ENCODE data around the gene PACRG.

The PACRG gene

DNA sequence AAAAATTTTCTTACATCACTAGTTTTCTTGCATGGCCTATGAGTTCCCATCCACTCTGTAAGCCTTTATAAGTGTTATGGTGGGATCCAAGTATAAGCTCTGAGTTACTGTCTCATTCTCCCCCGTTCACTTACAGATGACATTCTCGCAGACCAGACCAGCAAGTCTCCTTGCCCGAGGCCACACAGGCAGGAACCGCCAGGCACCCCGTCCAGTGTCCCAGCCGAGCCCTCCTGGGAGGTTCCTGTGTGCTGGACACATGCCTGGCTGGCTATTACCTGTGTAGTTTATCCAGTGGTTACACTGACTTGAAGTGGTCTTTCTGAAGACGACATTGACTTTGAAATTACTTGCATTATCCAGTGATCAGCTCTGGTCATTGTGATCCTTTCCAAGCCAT lies 451.9 kb downstream of the PACRG start:
- TF ChIP-seq RAD21 (IDR thresholded peaks at IDR 0.05; ENCODE audit: low read depth): no peak
- TF ChIP-seq EP300 (IDR thresholded peaks at IDR 0.05; ENCODE audit: borderline replicate concordance): no peak

DNA sequence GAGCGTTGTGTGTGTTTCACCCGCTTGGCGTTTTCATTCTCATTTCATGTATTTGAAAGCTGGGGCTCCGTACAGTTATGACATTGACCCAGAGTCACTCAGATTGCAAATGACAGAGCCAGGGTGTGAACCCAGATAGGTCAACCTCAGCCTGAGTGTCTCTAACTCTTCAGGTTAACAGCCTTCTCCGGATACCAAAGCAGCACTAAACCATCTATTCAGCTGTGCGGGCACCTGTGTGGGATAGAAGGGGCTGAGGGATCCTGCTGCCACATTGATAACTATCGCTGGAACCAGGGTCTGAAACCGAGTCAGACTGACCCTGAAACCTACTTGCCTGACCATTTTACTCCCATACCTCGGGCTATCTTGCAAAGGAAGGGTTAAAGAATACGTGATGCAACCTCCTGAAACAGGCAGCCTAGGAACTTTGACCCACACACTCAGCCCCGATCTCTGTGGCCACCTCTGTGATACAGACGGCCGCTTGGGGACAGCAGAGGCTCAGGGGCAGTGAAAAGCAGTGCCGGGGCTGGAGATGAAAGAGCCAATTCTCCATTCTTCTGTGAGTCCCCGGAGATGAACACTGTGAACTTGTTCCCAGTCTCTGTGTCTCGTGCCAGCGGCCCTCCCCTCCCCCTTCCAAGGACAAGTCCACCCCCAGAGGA lies 453.2 kb downstream of the PACRG start:
- TF ChIP-seq YY1 (IDR thresholded peaks at IDR 0.05; ENCODE audit: low read depth): no peak
- TF ChIP-seq TCF12 (IDR thresholded peaks at IDR 0.05; ENCODE audit: low read depth): no peak
- TF ChIP-seq EGR1 (IDR thresholded peaks at IDR 0.05): no peak
- 0 out of 2 replicates have a peak, but pooled peaks have one; percentile 4 for TF ChIP-seq CEBPB (IDR thresholded peaks at IDR 0.05)
- TF ChIP-seq REST (IDR thresholded peaks at IDR 0.05; ENCODE audit: low read depth): no peak
- TF ChIP-seq, protein P1, sequence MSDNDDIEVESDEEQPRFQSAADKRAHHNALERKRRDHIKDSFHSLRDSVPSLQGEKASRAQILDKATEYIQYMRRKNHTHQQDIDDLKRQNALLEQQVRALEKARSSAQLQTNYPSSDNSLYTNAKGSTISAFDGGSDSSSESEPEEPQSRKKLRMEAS (IDR thresholded peaks at IDR 0.05): no peak
- no peak for TF ChIP-seq FOXM1 (IDR thresholded peaks at IDR 0.05; ENCODE audit: borderline replicate concordance, low read depth)
- no peak for TF ChIP-seq NFIC (IDR thresholded peaks at IDR 0.05)
- no peak for TF ChIP-seq TEAD4 (IDR thresholded peaks at IDR 0.05)
- peak; percentile 76 for TF ChIP-seq RAD21 (IDR thresholded peaks at IDR 0.05; ENCODE audit: low read depth)
- TF ChIP-seq TAF1 (IDR thresholded peaks at IDR 0.05; ENCODE audit: low read depth): no peak
- TF ChIP-seq EP300 (IDR thresholded peaks at IDR 0.05; ENCODE audit: borderline replicate concordance): no peak
- TF ChIP-seq, protein P2, sequence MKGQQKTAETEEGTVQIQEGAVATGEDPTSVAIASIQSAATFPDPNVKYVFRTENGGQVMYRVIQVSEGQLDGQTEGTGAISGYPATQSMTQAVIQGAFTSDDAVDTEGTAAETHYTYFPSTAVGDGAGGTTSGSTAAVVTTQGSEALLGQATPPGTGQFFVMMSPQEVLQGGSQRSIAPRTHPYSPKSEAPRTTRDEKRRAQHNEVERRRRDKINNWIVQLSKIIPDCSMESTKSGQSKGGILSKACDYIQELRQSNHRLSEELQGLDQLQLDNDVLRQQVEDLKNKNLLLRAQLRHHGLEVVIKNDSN (IDR thresholded peaks at IDR 0.05): no peak
- TF ChIP-seq ZBTB7A (IDR thresholded peaks at IDR 0.05; ENCODE audit: low read depth): no peak
- TF ChIP-seq CREB1 (IDR thresholded peaks at IDR 0.05; ENCODE audit: low read depth): no peak

GRCh38 chr6:163181666-163182180 lies 453.9 kb downstream of the PACRG start:
- TF ChIP-seq REST (IDR thresholded peaks at IDR 0.05; ENCODE audit: low read depth) (no peak), RAD21 (IDR thresholded peaks at IDR 0.05; ENCODE audit: low read depth) (no peak), NFIC (IDR thresholded peaks at IDR 0.05) (no peak), TAF1 (IDR thresholded peaks at IDR 0.05; ENCODE audit: low read depth) (no peak), FOXM1 (IDR thresholded peaks at IDR 0.05; ENCODE audit: borderline replicate concordance, low read depth) (no peak), CEBPB (IDR thresholded peaks at IDR 0.05) (no peak), EGR1 (IDR thresholded peaks at IDR 0.05) (no peak)
- TF ChIP-seq, protein P2 (IDR thresholded peaks at IDR 0.05): no peak
- TF ChIP-seq, protein P1 (IDR thresholded peaks at IDR 0.05): no peak

GRCh38 chr6:163182696-163183095 lies 454.9 kb downstream of the PACRG start:
- TF ChIP-seq, protein P2 (IDR thresholded peaks at IDR 0.05): no peak
- TF ChIP-seq FOXM1 (IDR thresholded peaks at IDR 0.05; ENCODE audit: borderline replicate concordance, low read depth): no peak
- TF ChIP-seq YY1 (IDR thresholded peaks at IDR 0.05; ENCODE audit: low read depth): no peak

DNA sequence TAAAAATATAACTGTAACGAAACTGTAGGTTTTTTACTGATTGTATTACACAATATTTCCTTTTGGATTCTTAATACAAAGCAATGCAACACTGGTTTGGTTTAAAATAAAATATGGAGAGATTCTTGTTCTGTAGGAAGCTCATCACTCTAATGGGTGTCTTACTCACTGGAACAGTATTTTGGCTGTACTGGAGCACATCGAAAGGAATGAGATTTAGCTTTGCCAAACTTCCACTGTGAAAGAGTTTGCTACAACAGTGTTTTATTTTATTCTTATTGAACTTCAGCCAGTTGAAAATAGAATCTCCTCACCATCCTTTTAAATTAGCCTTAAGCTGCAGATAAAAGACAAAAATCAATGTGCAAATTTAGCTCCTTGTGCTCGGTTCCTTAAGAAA lies 456.0 kb downstream of the PACRG start:
- TF ChIP-seq NFIC (IDR thresholded peaks at IDR 0.05) (no peak), CEBPB (IDR thresholded peaks at IDR 0.05) (no peak), TCF12 (IDR thresholded peaks at IDR 0.05; ENCODE audit: low read depth) (no peak)

GRCh38 chr6:163185744-163186143 lies 458.0 kb downstream of the PACRG start:
- no peak for TF ChIP-seq TEAD4 (IDR thresholded peaks at IDR 0.05)
- TF ChIP-seq, protein P2 (IDR thresholded peaks at IDR 0.05): no peak
- no peak for TF ChIP-seq FOXM1 (IDR thresholded peaks at IDR 0.05; ENCODE audit: borderline replicate concordance, low read depth)
- TF ChIP-seq YY1 (IDR thresholded peaks at IDR 0.05; ENCODE audit: low read depth): no peak
- no peak for TF ChIP-seq NFIC (IDR thresholded peaks at IDR 0.05)
- TF ChIP-seq REST (IDR thresholded peaks at IDR 0.05; ENCODE audit: low read depth): no peak
- TF ChIP-seq RAD21 (IDR thresholded peaks at IDR 0.05; ENCODE audit: low read depth): no peak
- TF ChIP-seq ZBTB7A (IDR thresholded peaks at IDR 0.05; ENCODE audit: low read depth): no peak
- TF ChIP-seq EP300 (IDR thresholded peaks at IDR 0.05; ENCODE audit: borderline replicate concordance): no peak
- TF ChIP-seq EGR1 (IDR thresholded peaks at IDR 0.05): no peak
- no peak for TF ChIP-seq CREB1 (IDR thresholded peaks at IDR 0.05; ENCODE audit: low read depth)

All from Ishikawa (cell line).